ENCODE measurements around the gene PARD3B. TPM values are rescaled to one million over a fixed set of nuclear protein-coding genes. Genes with fewer than 3 reads are reported as not detected.

The PARD3B gene
- total RNA-seq, 1 experiment from 2014 or later, result 7.6 TPM

DNA sequence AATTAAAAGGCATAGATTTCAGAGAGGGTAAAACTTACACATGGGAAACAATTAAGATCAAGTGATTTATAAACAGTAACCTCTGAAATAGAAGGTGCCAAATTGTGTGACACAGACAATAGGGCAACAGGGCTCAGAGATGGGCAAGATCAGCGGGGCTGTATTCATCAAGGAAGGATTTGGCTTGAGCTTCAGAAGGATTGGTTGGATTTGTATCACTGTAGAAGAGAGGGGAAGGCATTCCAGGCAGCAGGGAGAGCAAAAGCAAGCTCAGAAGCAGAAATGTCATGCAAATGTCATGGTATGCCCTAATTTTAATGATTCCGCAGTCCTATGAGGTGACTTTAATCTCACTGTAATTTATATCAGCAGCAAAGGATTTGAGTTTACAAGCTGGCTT lies 722.0 kb downstream of the PARD3B start:
- no peak overlapping the region for H3K4me3 ChIP-seq
- no peaks in the 10 kb centered on the region for H3K36me3 ChIP-seq (ENCODE audit: low read depth)
- H3K79me2 ChIP-seq (ENCODE audit: low read depth), result no peaks in the 10 kb centered on the region
- BruUV-seq (replicated peaks), result no TSS peak
- H4K20me1 ChIP-seq (ENCODE audit: insufficient read depth), result no peaks in the 10 kb centered on the region
- H3K9me3 ChIP-seq (ENCODE audit: insufficient read depth, low read depth), result no peaks in the 10 kb centered on the region
- H3K27ac ChIP-seq, result no peak overlapping the region
- H3K9me2 ChIP-seq (ENCODE audit: insufficient read depth), result no peaks in the 10 kb centered on the region
- no peak for TF ChIP-seq EZH2 (IDR thresholded peaks at IDR 0.05; ENCODE audit: low read depth)
- TF ChIP-seq, protein P1, sequence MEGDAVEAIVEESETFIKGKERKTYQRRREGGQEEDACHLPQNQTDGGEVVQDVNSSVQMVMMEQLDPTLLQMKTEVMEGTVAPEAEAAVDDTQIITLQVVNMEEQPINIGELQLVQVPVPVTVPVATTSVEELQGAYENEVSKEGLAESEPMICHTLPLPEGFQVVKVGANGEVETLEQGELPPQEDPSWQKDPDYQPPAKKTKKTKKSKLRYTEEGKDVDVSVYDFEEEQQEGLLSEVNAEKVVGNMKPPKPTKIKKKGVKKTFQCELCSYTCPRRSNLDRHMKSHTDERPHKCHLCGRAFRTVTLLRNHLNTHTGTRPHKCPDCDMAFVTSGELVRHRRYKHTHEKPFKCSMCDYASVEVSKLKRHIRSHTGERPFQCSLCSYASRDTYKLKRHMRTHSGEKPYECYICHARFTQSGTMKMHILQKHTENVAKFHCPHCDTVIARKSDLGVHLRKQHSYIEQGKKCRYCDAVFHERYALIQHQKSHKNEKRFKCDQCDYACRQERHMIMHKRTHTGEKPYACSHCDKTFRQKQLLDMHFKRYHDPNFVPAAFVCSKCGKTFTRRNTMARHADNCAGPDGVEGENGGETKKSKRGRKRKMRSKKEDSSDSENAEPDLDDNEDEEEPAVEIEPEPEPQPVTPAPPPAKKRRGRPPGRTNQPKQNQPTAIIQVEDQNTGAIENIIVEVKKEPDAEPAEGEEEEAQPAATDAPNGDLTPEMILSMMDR (conservative IDR thresholded peaks at IDR 0.05), result no peak
- H3K4me1 ChIP-seq (replicated peaks; ENCODE audit: insufficient read depth), result no peaks in the 10 kb centered on the region
- no peaks in the 10 kb centered on the region for H3K27me3 ChIP-seq (ENCODE audit: insufficient read depth, low read depth)
- H3F3A ChIP-seq (ENCODE audit: insufficient read depth, low read depth), result no peaks in the 10 kb centered on the region
- no peak for DNase-seq
- POLR2A ChIA-PET (ENCODE audit: unreplicated experiment), result no interaction called here
- CTCF ChIA-PET, result no interaction called here
- no peak overlapping the region for H3K4me2 ChIP-seq
- intact Hi-C loops (cut with micrococcal nuclease; ENCODE audit: unreplicated experiment), result no loop called here
- H2AFZ ChIP-seq, result no peak overlapping the region

DNA sequence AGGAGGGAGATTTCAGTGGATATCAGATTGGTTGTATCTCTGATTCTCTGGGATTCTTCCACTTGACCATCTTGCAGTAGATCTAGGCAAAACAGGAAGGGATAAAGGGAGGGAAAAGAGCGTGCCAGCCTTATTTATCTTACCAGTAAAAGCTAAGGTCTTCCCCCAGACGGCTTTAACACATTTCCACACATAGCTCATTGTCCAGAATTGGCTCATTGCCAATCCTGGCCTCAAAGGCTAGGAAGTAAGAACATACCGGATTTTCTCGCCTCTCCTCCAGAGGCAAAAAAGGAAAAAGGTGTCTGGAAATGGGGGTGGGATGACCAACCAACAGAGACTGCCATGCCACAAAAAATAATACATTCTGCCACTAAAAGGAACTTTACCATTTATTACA lies 725.4 kb downstream of the PARD3B start:
- BruUV-seq (replicated peaks), result no TSS peak
- H3K9me3 ChIP-seq (ENCODE audit: insufficient read depth, low read depth), result no peaks in the 10 kb centered on the region
- no peak for DNase-seq
- no peak overlapping the region for H3K27ac ChIP-seq
- H3K4me2 ChIP-seq, result no peak overlapping the region
- no peaks in the 10 kb centered on the region for H3F3A ChIP-seq (ENCODE audit: insufficient read depth, low read depth)
- intact Hi-C loops (cut with micrococcal nuclease; ENCODE audit: unreplicated experiment), result no loop called here
- H3K27me3 ChIP-seq (ENCODE audit: insufficient read depth, low read depth), result no peaks in the 10 kb centered on the region
- no peak for TF ChIP-seq EZH2 (IDR thresholded peaks at IDR 0.05; ENCODE audit: low read depth)
- TF ChIP-seq, protein P1 (conservative IDR thresholded peaks at IDR 0.05), result no peak
- ChIA-PET POLR2A (ENCODE audit: unreplicated experiment) (no interaction called here), CTCF (no interaction called here)
- no peak overlapping the region for H3K4me3 ChIP-seq
- no peaks in the 10 kb centered on the region for H3K9me2 ChIP-seq (ENCODE audit: insufficient read depth)
- no peak overlapping the region for H2AFZ ChIP-seq
- no peaks in the 10 kb centered on the region for H3K4me1 ChIP-seq (replicated peaks; ENCODE audit: insufficient read depth)
- H3K79me2 ChIP-seq (ENCODE audit: low read depth), result no peaks in the 10 kb centered on the region
- H4K20me1 ChIP-seq (ENCODE audit: insufficient read depth), result no peaks in the 10 kb centered on the region
- no peaks in the 10 kb centered on the region for H3K36me3 ChIP-seq (ENCODE audit: low read depth)

DNA sequence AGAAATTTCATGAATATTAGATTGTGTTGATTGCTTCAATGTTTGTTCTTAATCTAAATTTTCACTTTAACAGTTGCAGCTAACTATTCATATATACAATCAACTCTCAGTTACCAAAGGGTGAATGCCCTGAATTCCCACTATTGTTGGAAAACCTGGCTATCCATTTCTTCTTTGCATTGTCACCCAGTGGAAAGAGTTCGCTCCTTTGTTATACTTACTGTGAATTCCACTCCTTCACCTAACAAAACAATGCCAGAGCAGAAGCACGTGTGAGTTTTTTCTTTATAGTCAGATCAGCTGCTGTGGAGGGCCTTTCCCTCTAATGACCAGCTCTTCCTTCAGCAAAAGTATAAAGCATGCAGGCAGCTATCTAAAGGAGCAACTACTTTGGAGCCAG lies 727.9 kb downstream of the PARD3B start:
- TF ChIP-seq, protein P1 (conservative IDR thresholded peaks at IDR 0.05), result no peak
- H3K9me2 ChIP-seq (ENCODE audit: insufficient read depth), result no peaks in the 10 kb centered on the region
- H3K27ac ChIP-seq, result no peak overlapping the region
- no peaks in the 10 kb centered on the region for H3K9me3 ChIP-seq (ENCODE audit: insufficient read depth, low read depth)
- DNase-seq, result no peak
- no peaks in the 10 kb centered on the region for H3F3A ChIP-seq (ENCODE audit: insufficient read depth, low read depth)
- H4K20me1 ChIP-seq (ENCODE audit: insufficient read depth), result no peaks in the 10 kb centered on the region
- H3K36me3 ChIP-seq (ENCODE audit: low read depth), result no peaks in the 10 kb centered on the region
- POLR2A ChIA-PET (ENCODE audit: unreplicated experiment), result no interaction called here
- no peak overlapping the region for H2AFZ ChIP-seq
- CTCF ChIA-PET, result no interaction called here
- no peak overlapping the region for H3K4me3 ChIP-seq
- intact Hi-C loops (cut with micrococcal nuclease; ENCODE audit: unreplicated experiment), result no loop called here
- H3K79me2 ChIP-seq (ENCODE audit: low read depth), result no peaks in the 10 kb centered on the region
- H3K27me3 ChIP-seq (ENCODE audit: insufficient read depth, low read depth), result no peaks in the 10 kb centered on the region
- BruUV-seq (replicated peaks), result no TSS peak
- H3K4me1 ChIP-seq (replicated peaks; ENCODE audit: insufficient read depth), result no peaks in the 10 kb centered on the region
- no peak overlapping the region for H3K4me2 ChIP-seq

Data from PC-9 (cell line).